Vagina (tissue), 2 donors: ENCODE data around the gene FBXL17. TPM values are rescaled to one million over a fixed set of nuclear protein-coding genes. Genes with fewer than 3 reads are reported as not detected.

Experiments
- DNase-seq, 2 donors: peaks; one replicate each; pipeline ENCODE4 v3.0.0-alpha.2; 2017; ENCODE audit errors: extremely low spot score in 2 of 2
- H3K27ac ChIP-seq: fragments of 200-600 bp; sonication (generic); one replicate; pipeline ENCODE4 v1.5.1; 2019
- H3K27me3 ChIP-seq: fragments of 200-600 bp; sonication (generic); one replicate; pipeline ENCODE4 v1.5.1; 2019
- H3K36me3 ChIP-seq, 2 donors: fragments of 200-600 bp; sonication (generic); one replicate each; pipeline ENCODE4 v1.5.1; 2017 to 2019
- H3K4me1 ChIP-seq: fragments of 200-600 bp; sonication (generic); one replicate; pipeline ENCODE4 v1.5.1; 2019
- H3K4me3 ChIP-seq, 2 donors: fragments of 200-600 bp; sonication (generic); 1 replicate in 1 of 2; 2 replicates in 1 of 2; pipeline ENCODE4 v1.5.1; 2016 to 2019
- H3K9me3 ChIP-seq: fragments of 200-600 bp; sonication (generic); one replicate; pipeline ENCODE4 v1.5.1; 2019
- POLR2A ChIP-seq, 2 donors: fragments of 450-650 bp; IDR thresholded peaks; one replicate each; pipeline ENCODE4 v1.6.1; 2017; ENCODE audit warnings: antibody characterized with exemption in 2 of 2, mild to moderate bottlenecking in 2 of 2, moderate library complexity in 2 of 2
- POLR2AphosphoS5 ChIP-seq, 2 donors: sonication (generic); formaldehyde crosslinking; IDR thresholded peaks; one replicate each; pipeline ENCODE4 v1.9.0; 2017; ENCODE audit warnings: antibody characterized with exemption in 2 of 2, mild to moderate bottlenecking in 2 of 2, low read depth in 1 of 2; ENCODE audit not compliant: insufficient read depth in 1 of 2
- intact Hi-C: fragments of 100-400 bp; cut with DNase I; formaldehyde crosslinking; loops from one replicate; pipeline ENCODE4 v1.15.1; 2023
- total RNA-seq: library from RNA; depleted of rRNA; stranded (reverse); fragments of >200 nt; gene quantifications from one replicate; pipeline ENCODE4 v1.2.3, GENCODE V29; 2016
- TF ChIP-seq, protein P1 (sequence below), 3 experiments: fragments of 450-650 bp in 2 of 3; fragments of 200-600 bp in 1 of 3; sonication (generic) in 1 of 3; IDR thresholded peaks; one replicate each; pipeline ENCODE4 v1.5.1; 2017 to 2019; ENCODE audit warnings: antibody characterized with exemption in 3 of 3, mild to moderate bottlenecking in 2 of 3, moderate library complexity in 2 of 3

The FBXL17 gene
- total RNA-seq, 1 donor from 2014 or later, result 15.0 TPM

GRCh38 chr5:107948377-107948776 is 433.5 kb downstream of the FBXL17 start:
- Histone ChIP-seq H3K9me3 (no peaks in the 10 kb centered on the region), H3K27me3 (no peaks in the 10 kb centered on the region), H3K36me3 (no peaks in the 10 kb centered on the region), H3K4me1 (no peaks in the 10 kb centered on the region), H3K4me3 (no peak overlapping the region), H3K27ac (no peak overlapping the region)
- no peak for TF ChIP-seq POLR2A (IDR thresholded peaks at IDR 0.05)
- TF ChIP-seq POLR2AphosphoS5 (IDR thresholded peaks at IDR 0.05; ENCODE audit: insufficient read depth in 1 of 2, low read depth in 1 of 2), result no peak
- TF ChIP-seq, protein P1, sequence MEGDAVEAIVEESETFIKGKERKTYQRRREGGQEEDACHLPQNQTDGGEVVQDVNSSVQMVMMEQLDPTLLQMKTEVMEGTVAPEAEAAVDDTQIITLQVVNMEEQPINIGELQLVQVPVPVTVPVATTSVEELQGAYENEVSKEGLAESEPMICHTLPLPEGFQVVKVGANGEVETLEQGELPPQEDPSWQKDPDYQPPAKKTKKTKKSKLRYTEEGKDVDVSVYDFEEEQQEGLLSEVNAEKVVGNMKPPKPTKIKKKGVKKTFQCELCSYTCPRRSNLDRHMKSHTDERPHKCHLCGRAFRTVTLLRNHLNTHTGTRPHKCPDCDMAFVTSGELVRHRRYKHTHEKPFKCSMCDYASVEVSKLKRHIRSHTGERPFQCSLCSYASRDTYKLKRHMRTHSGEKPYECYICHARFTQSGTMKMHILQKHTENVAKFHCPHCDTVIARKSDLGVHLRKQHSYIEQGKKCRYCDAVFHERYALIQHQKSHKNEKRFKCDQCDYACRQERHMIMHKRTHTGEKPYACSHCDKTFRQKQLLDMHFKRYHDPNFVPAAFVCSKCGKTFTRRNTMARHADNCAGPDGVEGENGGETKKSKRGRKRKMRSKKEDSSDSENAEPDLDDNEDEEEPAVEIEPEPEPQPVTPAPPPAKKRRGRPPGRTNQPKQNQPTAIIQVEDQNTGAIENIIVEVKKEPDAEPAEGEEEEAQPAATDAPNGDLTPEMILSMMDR (IDR thresholded peaks at IDR 0.05), result no peak
- intact Hi-C loops, result no loop called here
- DNase-seq, result no peak

DNA sequence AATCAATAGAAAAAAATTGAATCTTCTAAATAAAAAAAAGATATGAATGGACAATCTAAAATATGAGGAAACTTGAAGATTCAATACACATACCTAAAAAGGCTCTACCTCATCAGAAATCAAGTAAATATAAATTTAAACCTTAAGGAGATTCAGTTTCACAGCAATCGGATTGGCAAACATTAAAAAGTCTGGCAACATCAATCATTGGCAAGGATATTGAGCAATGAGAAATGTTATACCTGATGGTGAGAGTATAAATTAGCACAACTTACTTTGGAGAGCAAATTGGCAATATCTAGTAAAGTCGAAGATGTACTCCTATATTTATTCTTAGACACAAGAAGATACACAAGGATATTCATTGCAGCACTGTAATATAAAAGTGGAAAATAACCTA is 436.8 kb downstream of the FBXL17 start:
- no peaks in the 10 kb centered on the region for H3K36me3 ChIP-seq
- H3K4me1 ChIP-seq, result no peaks in the 10 kb centered on the region
- no peaks in the 10 kb centered on the region for H3K27me3 ChIP-seq
- no peaks in the 10 kb centered on the region for H3K9me3 ChIP-seq
- intact Hi-C loops, result no loop called here
- DNase-seq, result no peak
- H3K27ac ChIP-seq, result no peak overlapping the region
- TF ChIP-seq, protein P1 (IDR thresholded peaks at IDR 0.05), result no peak
- no peak for TF ChIP-seq POLR2AphosphoS5 (IDR thresholded peaks at IDR 0.05; ENCODE audit: insufficient read depth in 1 of 2, low read depth in 1 of 2)
- TF ChIP-seq POLR2A (IDR thresholded peaks at IDR 0.05), result no peak
- no peak overlapping the region for H3K4me3 ChIP-seq

DNA sequence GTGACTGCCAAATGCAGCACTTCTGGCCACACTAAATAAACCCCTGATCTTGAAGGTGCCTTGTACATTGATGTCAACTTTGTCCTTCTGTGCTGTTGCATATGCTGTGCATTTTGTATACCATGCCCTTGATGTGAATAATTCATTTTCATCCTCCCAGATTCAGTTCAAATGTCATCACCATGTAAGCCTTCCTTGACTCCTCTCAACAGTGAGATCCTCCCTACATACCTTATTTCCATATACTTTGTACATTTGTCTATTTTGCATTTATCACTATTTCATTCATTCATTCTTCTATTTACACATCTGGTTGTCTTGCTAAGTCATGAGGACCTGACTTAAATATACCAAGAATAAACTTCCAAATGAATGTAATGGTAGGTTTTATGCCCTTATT is 438.0 kb downstream of the FBXL17 start:
- Histone ChIP-seq H3K9me3 (no peaks in the 10 kb centered on the region), H3K27ac (no peak overlapping the region), H3K4me3 (no peak overlapping the region), H3K36me3 (no peaks in the 10 kb centered on the region), H3K4me1 (no peaks in the 10 kb centered on the region), H3K27me3 (no peaks in the 10 kb centered on the region)
- TF ChIP-seq, protein P1 (IDR thresholded peaks at IDR 0.05), result no peak
- no peak for TF ChIP-seq POLR2AphosphoS5 (IDR thresholded peaks at IDR 0.05; ENCODE audit: insufficient read depth in 1 of 2, low read depth in 1 of 2)
- TF ChIP-seq POLR2A (IDR thresholded peaks at IDR 0.05), result no peak
- no peak for DNase-seq
- intact Hi-C loops, result no loop called here

- H3K9me3 ChIP-seq, result no peaks in the 10 kb centered on the region
- no peak overlapping the region for H3K4me3 ChIP-seq
- H3K4me1 ChIP-seq, result no peaks in the 10 kb centered on the region
- H3K27me3 ChIP-seq, result no peaks in the 10 kb centered on the region
- no peak overlapping the region for H3K27ac ChIP-seq
- intact Hi-C loops, result no loop called here
- DNase-seq, result no peak
- no peaks in the 10 kb centered on the region for H3K36me3 ChIP-seq
- no peak for TF ChIP-seq POLR2A (IDR thresholded peaks at IDR 0.05)
- no peak for TF ChIP-seq POLR2AphosphoS5 (IDR thresholded peaks at IDR 0.05; ENCODE audit: insufficient read depth in 1 of 2, low read depth in 1 of 2)
- TF ChIP-seq, protein P1 (IDR thresholded peaks at IDR 0.05), result no peak
Observed at GRCh38 chr5:107941036-107941435, 440.9 kb downstream of the FBXL17 start.

GRCh38 chr5:107937651-107938355 is 444.1 kb downstream of the FBXL17 start:
- Histone ChIP-seq H3K36me3 (no peaks in the 10 kb centered on the region), H3K9me3 (no peaks in the 10 kb centered on the region), H3K27me3 (no peaks in the 10 kb centered on the region), H3K27ac (no peak overlapping the region), H3K4me1 (no peaks in the 10 kb centered on the region), H3K4me3 (no peak overlapping the region)
- intact Hi-C loops, result no loop called here
- DNase-seq, result no peak
- TF ChIP-seq, protein P1 (IDR thresholded peaks at IDR 0.05), result no peak
- TF ChIP-seq POLR2AphosphoS5 (IDR thresholded peaks at IDR 0.05; ENCODE audit: insufficient read depth in 1 of 2, low read depth in 1 of 2), result no peak
- no peak for TF ChIP-seq POLR2A (IDR thresholded peaks at IDR 0.05)
